HepG2 (cell line): ENCODE measurements around the gene GNL2. TPM values are rescaled to one million over a fixed set of nuclear protein-coding genes. Genes with fewer than 3 reads are reported as not detected.
A peak's percentile ranks its signal among the peaks of the same experiment; 100 is the strongest.

ENCODE experiments used
- ATAC-seq: fragments of 200-7000 bp; cut with Tn5 transposase; 3 replicates; pipeline ENCODE4 v1.9.1; 2020; ENCODE audit warnings: mild to moderate bottlenecking, moderate library complexity
- BruUV-seq: library from RNA; stranded (reverse); fragments of 400-500 nt; replicated peaks from 2 replicates; lab custom pipeline; 2021; lab: Mats Ljungman, UMichigan
- CTCF ChIA-PET: fragments of 300-600 bp; formaldehyde crosslinking; extraction: SDS; loops from one replicate; lab custom pipeline; 2021; ENCODE audit warnings: low total read pairs, inconsistent platforms, low intra/inter-chr PET ratio; lab: Yijun Ruan, JAX
- POLR2A ChIA-PET: fragments of 350-600 bp; sonication (Branson Sonifier 250); formaldehyde crosslinking; loops from one replicate; lab custom pipeline; 2020; ENCODE audit warnings: antibody characterized with exemption, inconsistent platforms; lab: Yijun Ruan, JAX
- DNase-seq: peaks from one replicate; pipeline ENCODE4 v3.0.0-alpha.2; 2015; ENCODE audit warnings: low spot score
- FAIRE-seq: peaks from 3 replicates; lab custom pipeline; 2011; peaks lifted over from hg19 to GRCh38; lab: Jason Lieb, UNC
- H2AFZ ChIP-seq: one replicate; pipeline ENCODE4 v1.6.1; 2011; ENCODE audit warnings: low read length, inconsistent platforms
- H3K27ac ChIP-seq: fragments of 300-600 bp; 3 replicates; pipeline ENCODE4 v1.8.0; 2011; ENCODE audit warnings: mixed run types, mild to moderate bottlenecking, mixed read lengths, low read length, inconsistent platforms; ENCODE audit not compliant: insufficient read depth; ENCODE audit errors: extremely low read length
- H3K27me3 ChIP-seq, 2 experiments: fragments of 200-600 bp in 1 of 2; 2 replicates in 1 of 2; 3 replicates in 1 of 2; pipeline versions ENCODE4 v1.6.0 to v1.8.0; 2011; ENCODE audit warnings: low read length in 2 of 2, mild to moderate bottlenecking in 2 of 2, moderate library complexity in 2 of 2, inconsistent platforms in 1 of 2; ENCODE audit not compliant: insufficient read depth in 2 of 2, control insufficient read depth in 1 of 2
- H3K36me3 ChIP-seq, 2 experiments: fragments of 200-600 bp in 1 of 2; replicated peaks in 1 of 2; 2 replicates in 1 of 2; 3 replicates in 1 of 2; pipeline versions ENCODE4 v1.5.1 to v1.8.0; 2011; ENCODE audit warnings: low read length in 2 of 2, inconsistent platforms in 1 of 2; ENCODE audit not compliant: insufficient read depth in 2 of 2, control insufficient read depth in 1 of 2
- H3K4me1 ChIP-seq: 2 replicates; pipeline ENCODE4 v1.5.1; 2012; ENCODE audit warnings: low read length, inconsistent platforms; ENCODE audit not compliant: insufficient read depth
- H3K4me2 ChIP-seq: 2 replicates; pipeline ENCODE4 v1.6.0; 2011; ENCODE audit warnings: low read depth, low read length, inconsistent platforms
- H3K4me3 ChIP-seq, 3 experiments: fragments of 200-600 bp in 1 of 3; sonication (generic), shearing (Covaris generic) in 1 of 3; replicated peaks in 1 of 3; 2 replicates each; pipeline ENCODE4 v1.5.1; 2011 to 2016; ENCODE audit warnings: low read length in 3 of 3, inconsistent platforms in 2 of 3, low read depth in 2 of 3, mild to moderate bottlenecking in 2 of 3, control low read depth in 1 of 3, mixed read lengths in 1 of 3; ENCODE audit not compliant: insufficient read depth in 1 of 3
- H3K79me2 ChIP-seq: one replicate; pipeline ENCODE4 v1.6.1; 2011; ENCODE audit warnings: low read length, inconsistent platforms; ENCODE audit not compliant: insufficient read depth
- H3K9ac ChIP-seq: 2 replicates; pipeline ENCODE4 v1.6.0; 2011; ENCODE audit warnings: mild to moderate bottlenecking, low read depth, low read length, inconsistent platforms; ENCODE audit not compliant: insufficient read depth
- H3K9me3 ChIP-seq: 2 replicates; pipeline ENCODE4 v1.5.1; 2012; ENCODE audit warnings: mild to moderate bottlenecking, low read length
- H4K20me1 ChIP-seq: 2 replicates; pipeline ENCODE4 v1.6.0; 2011; ENCODE audit warnings: inconsistent platforms, mild to moderate bottlenecking, low read length, moderate library complexity; ENCODE audit not compliant: insufficient read depth
- ADNP ChIP-seq: sonication (generic); formaldehyde crosslinking; IDR thresholded peaks from 2 replicates; pipeline ENCODE4 v1.4.0; 2020; ENCODE audit warnings: missing genetic modification reagents
- CBFB ChIP-seq: sonication (generic); formaldehyde crosslinking; IDR thresholded peaks from 2 replicates; pipeline ENCODE4 v1.4.0; 2020; ENCODE audit warnings: missing genetic modification reagents
- ISL2 ChIP-seq: sonication (generic); formaldehyde crosslinking; IDR thresholded peaks from 2 replicates; pipeline ENCODE4 v1.5.0; 2020; ENCODE audit warnings: missing genetic modification reagents
- RBFOX2 ChIP-seq: fragments of 200-400 bp; formaldehyde crosslinking; IDR thresholded peaks from 2 replicates; pipeline ENCODE4 v1.6.1; 2017; ENCODE audit warnings: low read depth, mild to moderate bottlenecking, low read length
- RFX1 ChIP-seq: fragments of 450-650 bp; IDR thresholded peaks from 2 replicates; pipeline ENCODE4 v1.6.1; 2017
- ZNF335 ChIP-seq: sonication (generic); formaldehyde crosslinking; IDR thresholded peaks from 2 replicates; pipeline ENCODE4 v1.4.0; 2020; ENCODE audit warnings: missing genetic modification reagents
- ZNF354B ChIP-seq: sonication (generic); formaldehyde crosslinking; IDR thresholded peaks from 2 replicates; pipeline ENCODE4 v1.8.0; 2022; ENCODE audit warnings: mild to moderate bottlenecking, missing genetic modification reagents
- ZNF510 ChIP-seq: sonication (generic); formaldehyde crosslinking; IDR thresholded peaks from 2 replicates; pipeline ENCODE4 v1.4.0; 2020; ENCODE audit warnings: low read depth, mild to moderate bottlenecking, missing genetic modification reagents
- ZNF589 ChIP-seq: sonication (generic); formaldehyde crosslinking; conservative IDR thresholded peaks from 2 replicates; pipeline ENCODE4 v1.8.0; 2022; ENCODE audit warnings: mild to moderate bottlenecking, moderate library complexity, missing genetic modification reagents
- ZNF879 ChIP-seq: sonication (generic); formaldehyde crosslinking; IDR thresholded peaks from 2 replicates; pipeline ENCODE4 v1.8.1; 2023; ENCODE audit warnings: missing genetic modification reagents
- WGBS: methylation state at CpG from one replicate; pipeline ENCODE4 v1.1.6; 2017; ENCODE audit warnings: low lambda C conversion rate; 5-methylcytosine and 5-hydroxymethylcytosine counted together
- in situ Hi-C: cut with HindIII; loops from 2 replicates; pipeline ENCODE4 v1.10.0; 2017; ENCODE audit warnings: low pct_unique_long_range_greater_than_20kb; ENCODE audit not compliant: extremely low pct_ligation_motif_present
- intact Hi-C: fragments of 100-400 bp; cut with micrococcal nuclease; formaldehyde crosslinking; loops from one replicate; pipeline ENCODE4 v1.10.0; 2022; ENCODE audit not compliant: unreplicated experiment
- polyA plus RNA-seq, 8 experiments: library from polyadenylated mRNA; depleted of rRNA in 3 of 8; stranded (reverse) in 7 of 8; unstranded in 1 of 8; fragments of >200 nt; fragmentation: Illumina TruSeq in 4 of 8; extraction: Trizol in 4 of 8; gene quantifications; 2 replicates each; pipeline versions ENCODE4 v1.2.1 to v1.2.3, GENCODE V29; 2011 to 2016; ENCODE audit warnings: low read depth in 4 of 8, missing spikeins in 1 of 8, mixed read lengths in 1 of 8; ENCODE audit not compliant: insufficient read depth in 1 of 8
- total RNA-seq, 5 experiments: library from RNA; depleted of rRNA; stranded (reverse); fragments of >200 nt; fragmentation: Illumina TruSeq; extraction: Trizol; gene quantifications; 2 replicates each; pipeline ENCODE4 v1.2.3, GENCODE V29; 2016; ENCODE audit warnings: low read depth in 1 of 5
- TF ChIP-seq, protein P1 (sequence below): sonication (generic); formaldehyde crosslinking; IDR thresholded peaks from 2 replicates; pipeline ENCODE4 v1.9.0; 2022; ENCODE audit warnings: low read depth, missing genetic modification reagents
- TF ChIP-seq, protein P2 (sequence below): sonication (generic); formaldehyde crosslinking; IDR thresholded peaks from 2 replicates; pipeline ENCODE4 v1.8.0; 2022; ENCODE audit warnings: mild to moderate bottlenecking, missing genetic modification reagents; ENCODE audit not compliant: insufficient replicate concordance
- TF ChIP-seq, protein P3 (sequence below): sonication (generic); formaldehyde crosslinking; conservative IDR thresholded peaks from 2 replicates; pipeline ENCODE4 v1.4.0; 2020; ENCODE audit warnings: missing genetic modification reagents

The GNL2 gene
- total and polyA plus RNA-seq, 2 of the 13 experiments (the other 11 are each of a cell fraction or from before 2014, with no cell fraction given) = 32.1 to 72.1 TPM

DNA sequence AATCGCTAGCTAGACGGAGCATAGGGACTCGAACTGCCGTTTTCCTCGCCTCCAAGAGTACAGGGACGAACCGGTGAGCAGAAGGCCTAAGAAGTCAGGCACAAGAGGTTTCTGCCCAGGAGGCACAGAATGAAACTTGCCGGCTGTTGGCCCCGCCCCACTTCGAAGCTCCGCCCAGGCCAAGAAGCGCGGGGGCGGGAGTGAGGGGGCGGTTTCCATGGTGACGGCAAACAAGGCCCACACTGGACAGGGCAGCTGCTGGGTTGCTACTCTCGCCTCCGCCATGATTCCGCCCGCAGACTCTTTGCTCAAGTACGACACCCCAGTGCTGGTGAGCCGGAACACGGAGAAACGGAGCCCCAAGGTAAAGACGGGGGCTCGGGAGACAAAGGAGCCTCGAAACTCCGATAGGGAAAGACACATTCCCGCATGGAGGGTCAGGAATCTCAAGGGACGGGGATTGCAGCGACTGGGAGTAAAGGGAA is 39.0 kb downstream of the GNL2 start, which contains the start of gene DNALI1 (continued):
- TF ChIP-seq, protein P1, sequence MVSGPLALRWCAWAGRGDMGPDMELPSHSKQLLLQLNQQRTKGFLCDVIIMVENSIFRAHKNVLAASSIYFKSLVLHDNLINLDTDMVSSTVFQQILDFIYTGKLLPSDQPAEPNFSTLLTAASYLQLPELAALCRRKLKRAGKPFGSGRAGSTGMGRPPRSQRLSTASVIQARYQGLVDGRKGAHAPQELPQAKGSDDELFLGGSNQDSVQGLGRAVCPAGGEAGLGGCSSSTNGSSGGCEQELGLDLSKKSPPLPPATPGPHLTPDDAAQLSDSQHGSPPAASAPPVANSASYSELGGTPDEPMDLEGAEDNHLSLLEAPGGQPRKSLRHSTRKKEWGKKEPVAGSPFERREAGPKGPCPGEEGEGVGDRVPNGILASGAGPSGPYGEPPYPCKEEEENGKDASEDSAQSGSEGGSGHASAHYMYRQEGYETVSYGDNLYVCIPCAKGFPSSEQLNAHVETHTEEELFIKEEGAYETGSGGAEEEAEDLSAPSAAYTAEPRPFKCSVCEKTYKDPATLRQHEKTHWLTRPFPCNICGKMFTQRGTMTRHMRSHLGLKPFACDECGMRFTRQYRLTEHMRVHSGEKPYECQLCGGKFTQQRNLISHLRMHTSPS (CRISPR knock-in tag) = no peak
- TF ChIP-seq RFX1 = peak; percentile 69
- no peak for TF ChIP-seq ZNF354B
- no peak for TF ChIP-seq ZNF510 (CRISPR knock-in tag)
- no peak for TF ChIP-seq ZNF879
- no peak for TF ChIP-seq ZNF589 (CRISPR knock-in tag)
- TF ChIP-seq, protein P2, sequence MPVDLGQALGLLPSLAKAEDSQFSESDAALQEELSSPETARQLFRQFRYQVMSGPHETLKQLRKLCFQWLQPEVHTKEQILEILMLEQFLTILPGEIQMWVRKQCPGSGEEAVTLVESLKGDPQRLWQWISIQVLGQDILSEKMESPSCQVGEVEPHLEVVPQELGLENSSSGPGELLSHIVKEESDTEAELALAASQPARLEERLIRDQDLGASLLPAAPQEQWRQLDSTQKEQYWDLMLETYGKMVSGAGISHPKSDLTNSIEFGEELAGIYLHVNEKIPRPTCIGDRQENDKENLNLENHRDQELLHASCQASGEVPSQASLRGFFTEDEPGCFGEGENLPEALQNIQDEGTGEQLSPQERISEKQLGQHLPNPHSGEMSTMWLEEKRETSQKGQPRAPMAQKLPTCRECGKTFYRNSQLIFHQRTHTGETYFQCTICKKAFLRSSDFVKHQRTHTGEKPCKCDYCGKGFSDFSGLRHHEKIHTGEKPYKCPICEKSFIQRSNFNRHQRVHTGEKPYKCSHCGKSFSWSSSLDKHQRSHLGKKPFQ (CRISPR knock-in tag) = no peak

DNA sequence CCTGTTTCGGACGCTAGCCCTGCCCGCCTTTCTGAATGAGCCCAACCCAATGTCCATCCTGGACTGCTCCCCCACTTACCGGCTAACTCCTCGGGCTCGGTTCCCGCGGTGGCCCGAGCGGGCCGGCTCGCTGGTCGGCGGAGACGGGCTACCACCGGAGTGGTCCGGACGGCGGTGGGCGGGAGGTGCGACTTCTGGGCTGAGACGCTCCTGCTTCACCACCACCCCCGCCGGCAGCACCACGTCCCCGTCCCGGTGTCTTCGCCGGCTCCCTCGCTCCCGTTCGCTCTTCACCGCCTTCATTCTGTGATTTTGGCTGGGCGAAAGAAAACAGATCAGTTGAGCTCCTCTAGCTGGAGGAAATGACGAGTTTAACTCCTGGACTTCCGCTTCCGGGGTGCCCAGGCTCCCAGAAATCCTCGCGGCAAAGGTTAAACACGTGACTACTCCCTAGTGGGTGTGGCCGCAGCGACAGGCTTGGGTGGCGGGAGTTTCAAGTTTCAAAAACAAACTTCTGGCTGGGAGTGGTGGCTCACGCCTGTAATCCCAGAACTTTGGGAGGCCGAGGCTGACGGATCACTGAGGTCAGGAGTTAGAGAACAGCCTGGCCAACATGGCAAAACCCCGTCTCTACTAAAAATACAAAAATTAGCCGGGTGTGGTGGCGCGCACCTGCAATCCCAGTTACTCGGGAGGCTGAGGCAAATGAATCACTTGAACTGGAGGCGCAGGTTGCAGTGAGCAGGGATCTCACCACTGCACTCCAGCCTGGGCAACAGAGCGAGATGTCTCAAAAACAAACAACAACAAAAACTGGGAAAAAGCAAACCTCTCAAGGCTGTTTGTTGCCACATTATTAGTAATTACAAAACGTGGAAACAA is 41.6 kb downstream of the GNL2 start, which contains the start of gene SNIP1:
Gene SNIP1 (minus strand): TSS at position 367 of the 882 bp plus-strand sequence. CDS start 64 bp downstream, at position 303.
- intact Hi-C loops = no loop called here
- no peaks in the 10 kb centered on the region for H3K9me3 ChIP-seq
- peak within 1 kb of the TSS; percentile 85 for H3K4me2 ChIP-seq
- peaks cover 34% of the 10 kb centered on the region for H3K79me2 ChIP-seq
- DNase-seq = peak; percentile 92
- peaks cover 37% of the 10 kb centered on the region for H3K4me1 ChIP-seq
- H2AFZ ChIP-seq = no peak within 1 kb of the TSS
- ChIA-PET POLR2A (interaction anchor here (0.6 to 1.3 kb wide), 7 partner anchors 10 to 138 kb away, joined by 3 to 18 read pairs (median 6); partner anchors contain the start of genes GNL2 and MEAF6), CTCF (no interaction called here)
- no peaks in the 10 kb centered on the region; the same call in 1 of the 2 replicates for H4K20me1 ChIP-seq
- peak within 1 kb of the TSS; percentile 70 for H3K27ac ChIP-seq
- 34% methylated on average over 24 of the region's 54 CpGs for WGBS
- peak; percentile 91 for ATAC-seq
- H3K27me3 ChIP-seq = no peaks in the 10 kb centered on the region; a peak in 1 of 5 replicates
- H3K36me3 ChIP-seq = peaks cover 2 to 20% of the 10 kb centered on the region in 2 experiments; a peak in 3 of 5 replicates
- H3K9ac ChIP-seq = peak within 1 kb of the TSS; percentile 96
- no TSS peak for BruUV-seq
- in situ Hi-C loops = no loop called here
- peak within 1 kb of the TSS; percentile 93 to 98 (median 93) for H3K4me3 ChIP-seq
- FAIRE-seq = peak; percentile 89
- TF ChIP-seq ADNP (CRISPR knock-in tag) (peak; percentile 43; the same call in 1 of the 2 replicates), RBFOX2 (peak; percentile 76), CBFB (CRISPR knock-in tag) (0 out of 2 replicates have a peak, but pooled peaks have one; percentile 40), ZNF335 (CRISPR knock-in tag) (peak; percentile 58; the same call in 1 of the 2 replicates), ISL2 (CRISPR knock-in tag) (peak; percentile 65)
- TF ChIP-seq, protein P3, sequence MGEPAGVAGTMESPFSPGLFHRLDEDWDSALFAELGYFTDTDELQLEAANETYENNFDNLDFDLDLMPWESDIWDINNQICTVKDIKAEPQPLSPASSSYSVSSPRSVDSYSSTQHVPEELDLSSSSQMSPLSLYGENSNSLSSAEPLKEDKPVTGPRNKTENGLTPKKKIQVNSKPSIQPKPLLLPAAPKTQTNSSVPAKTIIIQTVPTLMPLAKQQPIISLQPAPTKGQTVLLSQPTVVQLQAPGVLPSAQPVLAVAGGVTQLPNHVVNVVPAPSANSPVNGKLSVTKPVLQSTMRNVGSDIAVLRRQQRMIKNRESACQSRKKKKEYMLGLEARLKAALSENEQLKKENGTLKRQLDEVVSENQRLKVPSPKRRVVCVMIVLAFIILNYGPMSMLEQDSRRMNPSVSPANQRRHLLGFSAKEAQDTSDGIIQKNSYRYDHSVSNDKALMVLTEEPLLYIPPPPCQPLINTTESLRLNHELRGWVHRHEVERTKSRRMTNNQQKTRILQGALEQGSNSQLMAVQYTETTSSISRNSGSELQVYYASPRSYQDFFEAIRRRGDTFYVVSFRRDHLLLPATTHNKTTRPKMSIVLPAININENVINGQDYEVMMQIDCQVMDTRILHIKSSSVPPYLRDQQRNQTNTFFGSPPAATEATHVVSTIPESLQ (CRISPR knock-in tag) = no peak
